ENCODE results near the gene ANO10.

Gene ANO10

DNA sequence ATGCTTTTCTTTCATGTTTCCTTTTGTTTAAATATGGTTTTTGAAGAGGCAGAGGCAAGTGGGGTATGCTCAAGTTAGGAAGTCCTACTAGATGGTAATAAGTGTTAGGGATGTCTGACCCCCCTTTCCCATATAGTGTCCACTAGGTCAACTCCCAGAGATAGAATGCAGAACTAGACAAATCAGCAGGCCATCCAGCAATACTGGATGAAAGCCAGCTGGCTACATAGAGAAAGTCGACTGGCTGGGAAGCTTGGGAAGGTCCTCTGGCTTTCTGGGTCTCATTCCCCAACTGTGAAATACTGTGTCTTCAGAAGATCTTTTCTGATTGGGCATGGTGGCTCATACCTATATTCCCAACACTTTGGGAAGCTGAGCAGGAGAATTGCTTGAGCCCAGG is 221.6 kb downstream of the ANO10 start:
- H3K36me3 ChIP-seq (ENCODE audit: control insufficient read depth in 2 of 2, insufficient read depth in 1 of 2, low read length in 2 of 2): no peaks in the 10 kb centered on the region
- H3K4me3 ChIP-seq (ENCODE audit: low read depth, low read length): no peak overlapping the region
- TF ChIP-seq, protein P1, sequence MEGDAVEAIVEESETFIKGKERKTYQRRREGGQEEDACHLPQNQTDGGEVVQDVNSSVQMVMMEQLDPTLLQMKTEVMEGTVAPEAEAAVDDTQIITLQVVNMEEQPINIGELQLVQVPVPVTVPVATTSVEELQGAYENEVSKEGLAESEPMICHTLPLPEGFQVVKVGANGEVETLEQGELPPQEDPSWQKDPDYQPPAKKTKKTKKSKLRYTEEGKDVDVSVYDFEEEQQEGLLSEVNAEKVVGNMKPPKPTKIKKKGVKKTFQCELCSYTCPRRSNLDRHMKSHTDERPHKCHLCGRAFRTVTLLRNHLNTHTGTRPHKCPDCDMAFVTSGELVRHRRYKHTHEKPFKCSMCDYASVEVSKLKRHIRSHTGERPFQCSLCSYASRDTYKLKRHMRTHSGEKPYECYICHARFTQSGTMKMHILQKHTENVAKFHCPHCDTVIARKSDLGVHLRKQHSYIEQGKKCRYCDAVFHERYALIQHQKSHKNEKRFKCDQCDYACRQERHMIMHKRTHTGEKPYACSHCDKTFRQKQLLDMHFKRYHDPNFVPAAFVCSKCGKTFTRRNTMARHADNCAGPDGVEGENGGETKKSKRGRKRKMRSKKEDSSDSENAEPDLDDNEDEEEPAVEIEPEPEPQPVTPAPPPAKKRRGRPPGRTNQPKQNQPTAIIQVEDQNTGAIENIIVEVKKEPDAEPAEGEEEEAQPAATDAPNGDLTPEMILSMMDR (tag by site-specific recombination; IDR thresholded peaks at IDR 0.05): no peak
- TF ChIP-seq MEIS1 (CRISPR knock-in tag; IDR thresholded peaks at IDR 0.05; ENCODE audit: borderline replicate concordance) (no peak), KLF9 (tag by site-specific recombination; IDR thresholded peaks at IDR 0.05; ENCODE audit: low read depth) (no peak), TRIM28 (IDR thresholded peaks at IDR 0.05; ENCODE audit: borderline replicate concordance, low read length) (no peak), GLIS1 (tag by site-specific recombination; IDR thresholded peaks at IDR 0.05) (no peak), ZNF140 (tag by site-specific recombination; IDR thresholded peaks at IDR 0.05) (no peak), ZNF311 (tag by site-specific recombination; IDR thresholded peaks at IDR 0.05; ENCODE audit: borderline replicate concordance) (no peak), ZNF214 (tag by site-specific recombination; IDR thresholded peaks at IDR 0.05; ENCODE audit: borderline replicate concordance) (no peak), ZNF514 (tag by site-specific recombination; IDR thresholded peaks at IDR 0.05) (no peak), ZNF670 (tag by site-specific recombination; IDR thresholded peaks at IDR 0.05; ENCODE audit: low read depth) (no peak), OSR2 (tag by site-specific recombination; IDR thresholded peaks at IDR 0.05) (no peak), ZNF658 (tag by site-specific recombination; IDR thresholded peaks at IDR 0.05) (no peak), ZSCAN30 (tag by site-specific recombination; IDR thresholded peaks at IDR 0.05) (no peak), KLF16 (tag by site-specific recombination; IDR thresholded peaks at IDR 0.05) (no peak), ZNF202 (tag by site-specific recombination; IDR thresholded peaks at IDR 0.05; ENCODE audit: borderline replicate concordance) (no peak), ZNF621 (tag by site-specific recombination; IDR thresholded peaks at IDR 0.05) (no peak), ZNF274 (IDR thresholded peaks at IDR 0.05; ENCODE audit: low read length) (no peak), ZNF274 (tag by site-specific recombination; IDR thresholded peaks at IDR 0.05; ENCODE audit: borderline replicate concordance) (no peak)
- TF ChIP-seq, protein P2, sequence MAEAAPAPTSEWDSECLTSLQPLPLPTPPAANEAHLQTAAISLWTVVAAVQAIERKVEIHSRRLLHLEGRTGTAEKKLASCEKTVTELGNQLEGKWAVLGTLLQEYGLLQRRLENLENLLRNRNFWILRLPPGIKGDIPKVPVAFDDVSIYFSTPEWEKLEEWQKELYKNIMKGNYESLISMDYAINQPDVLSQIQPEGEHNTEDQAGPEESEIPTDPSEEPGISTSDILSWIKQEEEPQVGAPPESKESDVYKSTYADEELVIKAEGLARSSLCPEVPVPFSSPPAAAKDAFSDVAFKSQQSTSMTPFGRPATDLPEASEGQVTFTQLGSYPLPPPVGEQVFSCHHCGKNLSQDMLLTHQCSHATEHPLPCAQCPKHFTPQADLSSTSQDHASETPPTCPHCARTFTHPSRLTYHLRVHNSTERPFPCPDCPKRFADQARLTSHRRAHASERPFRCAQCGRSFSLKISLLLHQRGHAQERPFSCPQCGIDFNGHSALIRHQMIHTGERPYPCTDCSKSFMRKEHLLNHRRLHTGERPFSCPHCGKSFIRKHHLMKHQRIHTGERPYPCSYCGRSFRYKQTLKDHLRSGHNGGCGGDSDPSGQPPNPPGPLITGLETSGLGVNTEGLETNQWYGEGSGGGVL (tag by site-specific recombination; IDR thresholded peaks at IDR 0.05): no peak
- TF ChIP-seq, protein P3, sequence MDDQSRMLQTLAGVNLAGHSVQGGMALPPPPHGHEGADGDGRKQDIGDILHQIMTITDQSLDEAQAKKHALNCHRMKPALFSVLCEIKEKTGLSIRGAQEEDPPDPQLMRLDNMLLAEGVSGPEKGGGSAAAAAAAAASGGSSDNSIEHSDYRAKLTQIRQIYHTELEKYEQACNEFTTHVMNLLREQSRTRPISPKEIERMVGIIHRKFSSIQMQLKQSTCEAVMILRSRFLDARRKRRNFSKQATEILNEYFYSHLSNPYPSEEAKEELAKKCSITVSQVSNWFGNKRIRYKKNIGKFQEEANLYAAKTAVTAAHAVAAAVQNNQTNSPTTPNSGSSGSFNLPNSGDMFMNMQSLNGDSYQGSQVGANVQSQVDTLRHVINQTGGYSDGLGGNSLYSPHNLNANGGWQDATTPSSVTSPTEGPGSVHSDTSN (CRISPR knock-in tag; IDR thresholded peaks at IDR 0.05): no peak
- no peaks in the 10 kb centered on the region for H3K4me1 ChIP-seq (ENCODE audit: control insufficient read depth, insufficient read depth, low read length)
- no peaks in the 10 kb centered on the region for H3K9me3 ChIP-seq (ENCODE audit: control insufficient read depth, insufficient read depth, low read depth, low read length)
- ChIA-PET POLR2A (no interaction called here), CTCF (no interaction called here)
- no peak overlapping the region for H3K27ac ChIP-seq (ENCODE audit: extremely low read depth, low read depth, low read length)

DNA sequence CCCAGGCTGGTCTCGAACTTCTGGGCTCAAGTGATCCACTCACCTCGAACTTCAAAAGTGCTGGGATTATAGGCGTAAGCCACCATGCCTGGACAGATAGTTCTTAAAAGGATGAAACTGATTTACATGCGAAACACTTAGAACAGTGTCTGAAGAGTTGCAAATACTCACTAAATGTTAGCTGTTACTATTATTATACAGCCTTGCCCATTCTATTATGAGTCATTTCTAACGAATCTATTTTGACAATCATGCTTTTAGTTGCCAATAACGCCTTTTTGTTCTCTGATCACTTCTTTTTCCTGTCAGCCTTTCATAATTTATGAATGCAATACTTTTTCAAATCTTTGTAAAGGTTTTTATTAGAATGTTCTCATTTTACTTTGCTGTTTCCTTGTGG is 222.8 kb downstream of the ANO10 start:
- Histone ChIP-seq H3K4me3 (ENCODE audit: low read depth, low read length) (no peak overlapping the region), H3K27ac (ENCODE audit: extremely low read depth, low read depth, low read length) (no peak overlapping the region), H3K36me3 (ENCODE audit: control insufficient read depth in 2 of 2, insufficient read depth in 1 of 2, low read length in 2 of 2) (no peaks in the 10 kb centered on the region), H3K4me1 (ENCODE audit: control insufficient read depth, insufficient read depth, low read length) (no peaks in the 10 kb centered on the region), H3K9me3 (ENCODE audit: control insufficient read depth, insufficient read depth, low read depth, low read length) (no peaks in the 10 kb centered on the region)
- ChIA-PET CTCF (no interaction called here), POLR2A (no interaction called here)
- no peak for TF ChIP-seq ZNF433 (tag by site-specific recombination; IDR thresholded peaks at IDR 0.05; ENCODE audit: low read depth)
- no peak for TF ChIP-seq ZNF624 (tag by site-specific recombination; IDR thresholded peaks at IDR 0.05)
- no peak for TF ChIP-seq SCRT2 (tag by site-specific recombination; IDR thresholded peaks at IDR 0.05)
- TF ChIP-seq ZNF510 (tag by site-specific recombination; IDR thresholded peaks at IDR 0.05; ENCODE audit: insufficient replicate concordance): no peak
- no peak for TF ChIP-seq BCL11A (tag by site-specific recombination; IDR thresholded peaks at IDR 0.05; ENCODE audit: low read depth)
- no peak for TF ChIP-seq ZNF629 (tag by site-specific recombination; IDR thresholded peaks at IDR 0.05)
- no peak for TF ChIP-seq ZFHX2 (tag by site-specific recombination; conservative IDR thresholded peaks at IDR 0.05)
- TF ChIP-seq, protein P2 (tag by site-specific recombination; IDR thresholded peaks at IDR 0.05): no peak
- no peak for TF ChIP-seq TRIM28 (IDR thresholded peaks at IDR 0.05; ENCODE audit: borderline replicate concordance, low read length)
- no peak for TF ChIP-seq ZNF514 (tag by site-specific recombination; IDR thresholded peaks at IDR 0.05)
- TF ChIP-seq ZNF670 (tag by site-specific recombination; IDR thresholded peaks at IDR 0.05; ENCODE audit: low read depth): no peak
- no peak for TF ChIP-seq ZNF658 (tag by site-specific recombination; IDR thresholded peaks at IDR 0.05)
